ENCODE results near the gene GRK4.

Gene GRK4

GRCh38 chr4:3067473-3068001, 104.2 kb downstream of the GRK4 start:
- H3K4me2 ChIP-seq (ENCODE audit: insufficient read depth, low read length) = no peak overlapping the region
- ATAC-seq (ENCODE audit: insufficient read depth, low read depth) (no peak), DNase-seq (no peak)
- no peaks in the 10 kb centered on the region for H3K4me1 ChIP-seq (ENCODE audit: insufficient read depth, low read length)
- no peak overlapping the region for H2AFZ ChIP-seq (ENCODE audit: low read depth, low read length)
- no peaks in the 10 kb centered on the region for H3K9me3 ChIP-seq (ENCODE audit: insufficient read depth, low read length, severe bottlenecking)
- TF ChIP-seq, protein P1, sequence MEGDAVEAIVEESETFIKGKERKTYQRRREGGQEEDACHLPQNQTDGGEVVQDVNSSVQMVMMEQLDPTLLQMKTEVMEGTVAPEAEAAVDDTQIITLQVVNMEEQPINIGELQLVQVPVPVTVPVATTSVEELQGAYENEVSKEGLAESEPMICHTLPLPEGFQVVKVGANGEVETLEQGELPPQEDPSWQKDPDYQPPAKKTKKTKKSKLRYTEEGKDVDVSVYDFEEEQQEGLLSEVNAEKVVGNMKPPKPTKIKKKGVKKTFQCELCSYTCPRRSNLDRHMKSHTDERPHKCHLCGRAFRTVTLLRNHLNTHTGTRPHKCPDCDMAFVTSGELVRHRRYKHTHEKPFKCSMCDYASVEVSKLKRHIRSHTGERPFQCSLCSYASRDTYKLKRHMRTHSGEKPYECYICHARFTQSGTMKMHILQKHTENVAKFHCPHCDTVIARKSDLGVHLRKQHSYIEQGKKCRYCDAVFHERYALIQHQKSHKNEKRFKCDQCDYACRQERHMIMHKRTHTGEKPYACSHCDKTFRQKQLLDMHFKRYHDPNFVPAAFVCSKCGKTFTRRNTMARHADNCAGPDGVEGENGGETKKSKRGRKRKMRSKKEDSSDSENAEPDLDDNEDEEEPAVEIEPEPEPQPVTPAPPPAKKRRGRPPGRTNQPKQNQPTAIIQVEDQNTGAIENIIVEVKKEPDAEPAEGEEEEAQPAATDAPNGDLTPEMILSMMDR (IDR thresholded peaks at IDR 0.05; ENCODE audit: borderline replicate concordance, extremely low read depth, low read length, poor library complexity, severe bottlenecking) = no peak
- no peak for TF ChIP-seq EZH2 (IDR thresholded peaks at IDR 0.05; ENCODE audit: borderline replicate concordance, low read depth, low read length, severe bottlenecking)
- no peaks in the 10 kb centered on the region for H3K79me2 ChIP-seq (ENCODE audit: insufficient read depth, low read length)
- no peak overlapping the region for H3K27ac ChIP-seq (ENCODE audit: low read length)
- no peaks in the 10 kb centered on the region for H3K36me3 ChIP-seq (ENCODE audit: insufficient read depth, low read length)
- no peaks in the 10 kb centered on the region for H3K27me3 ChIP-seq (ENCODE audit: insufficient read depth, low read length, poor library complexity)
- no peaks in the 10 kb centered on the region for H4K20me1 ChIP-seq (ENCODE audit: insufficient read depth, low read length)
- H3K9ac ChIP-seq (ENCODE audit: low read depth, low read length) = no peak overlapping the region
- H3K4me3 ChIP-seq (ENCODE audit: low read depth in 1 of 2, low read length in 2 of 2) = no peak overlapping the region

DNA sequence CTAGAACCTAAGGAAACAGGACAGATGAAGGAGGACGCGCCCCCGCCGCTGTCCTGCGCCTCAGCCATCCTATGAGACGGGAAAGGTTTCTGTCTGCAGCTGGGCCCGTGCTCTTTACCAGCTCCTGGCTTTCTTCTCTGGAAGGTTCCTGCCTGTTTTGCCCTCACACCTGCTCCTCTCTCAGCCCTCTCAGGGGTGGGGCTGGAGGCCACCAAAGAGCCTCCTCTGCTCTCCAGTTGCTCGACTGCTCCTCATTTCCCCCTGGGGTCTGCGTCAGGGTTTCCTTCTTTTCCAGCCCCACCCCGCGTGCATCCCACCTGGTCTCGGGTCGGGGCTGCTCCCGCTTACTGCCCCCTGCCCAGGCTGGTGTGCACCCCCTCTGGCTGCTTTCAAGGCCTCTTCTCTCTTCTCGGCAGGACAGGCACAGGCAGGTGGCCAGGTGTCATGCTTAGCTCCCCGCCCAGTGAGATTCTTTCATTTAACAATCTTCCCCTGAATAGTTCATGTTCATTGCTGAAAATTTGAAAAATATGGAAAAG, 106.4 kb downstream of the GRK4 start:
- H4K20me1 ChIP-seq (ENCODE audit: insufficient read depth, low read length) = no peaks in the 10 kb centered on the region
- H3K27me3 ChIP-seq (ENCODE audit: insufficient read depth, low read length, poor library complexity) = no peaks in the 10 kb centered on the region
- H3K9ac ChIP-seq (ENCODE audit: low read depth, low read length) = no peak overlapping the region
- TF ChIP-seq, protein P1 (IDR thresholded peaks at IDR 0.05; ENCODE audit: borderline replicate concordance, extremely low read depth, low read length, poor library complexity, severe bottlenecking) = no peak
- no peak for TF ChIP-seq EZH2 (IDR thresholded peaks at IDR 0.05; ENCODE audit: borderline replicate concordance, low read depth, low read length, severe bottlenecking)
- DNase-seq = no peak
- ATAC-seq (ENCODE audit: insufficient read depth, low read depth) = no peak
- no peaks in the 10 kb centered on the region for H3K36me3 ChIP-seq (ENCODE audit: insufficient read depth, low read length)
- H3K4me1 ChIP-seq (ENCODE audit: insufficient read depth, low read length) = peaks cover 9% of the 10 kb centered on the region
- no peak overlapping the region for H3K4me2 ChIP-seq (ENCODE audit: insufficient read depth, low read length)
- no peak overlapping the region for H3K4me3 ChIP-seq (ENCODE audit: low read depth in 1 of 2, low read length in 2 of 2)
- H3K79me2 ChIP-seq (ENCODE audit: insufficient read depth, low read length) = no peaks in the 10 kb centered on the region
- H3K27ac ChIP-seq (ENCODE audit: low read length) = no peak overlapping the region
- no peaks in the 10 kb centered on the region for H3K9me3 ChIP-seq (ENCODE audit: insufficient read depth, low read length, severe bottlenecking)
- no peak overlapping the region for H2AFZ ChIP-seq (ENCODE audit: low read depth, low read length)

DNA sequence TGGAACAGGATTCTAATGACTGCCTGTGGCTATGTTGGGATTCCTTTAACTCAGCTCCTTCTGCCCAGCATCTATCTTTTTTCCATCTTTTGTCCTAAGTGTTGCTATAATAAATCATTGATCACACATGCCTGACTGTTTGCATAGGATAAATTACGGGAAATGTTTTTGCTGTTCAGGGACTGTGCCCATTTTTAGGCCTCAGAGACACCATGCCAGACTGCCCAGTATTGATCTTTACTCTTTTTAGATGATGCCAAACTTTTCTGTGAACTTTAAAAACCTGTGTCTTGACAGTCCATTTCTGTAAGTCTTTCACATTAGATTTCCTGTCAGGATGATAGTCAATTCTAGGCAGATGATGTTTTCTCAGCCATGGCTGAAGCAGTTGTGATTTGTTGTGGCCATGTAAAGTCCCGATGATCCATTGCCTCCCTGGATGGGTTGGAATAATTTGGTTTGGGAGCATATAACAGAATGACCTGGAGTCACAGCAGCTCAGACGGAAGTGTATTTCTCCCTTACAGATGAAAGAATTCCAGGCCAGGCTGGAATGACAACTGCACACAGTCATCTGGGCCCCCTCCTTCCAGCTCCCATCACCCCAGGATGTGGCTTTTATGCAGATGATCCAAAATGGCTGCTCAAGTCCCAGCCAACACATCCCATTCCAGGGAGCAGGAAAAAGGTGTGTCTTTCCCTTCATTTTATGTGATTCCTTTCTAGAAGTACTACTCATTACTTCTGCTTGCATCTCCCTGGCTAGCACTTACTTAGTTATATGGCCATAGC, 107.5 kb downstream of the GRK4 start:
- peaks cover 4% of the 10 kb centered on the region; the same call in 1 of the 2 replicates for H4K20me1 ChIP-seq (ENCODE audit: insufficient read depth, low read length)
- H3K4me3 ChIP-seq (ENCODE audit: low read depth in 1 of 2, low read length in 2 of 2) = no peak overlapping the region
- no peaks in the 10 kb centered on the region for H3K27me3 ChIP-seq (ENCODE audit: insufficient read depth, low read length, poor library complexity)
- no peak overlapping the region for H3K27ac ChIP-seq (ENCODE audit: low read length)
- TF ChIP-seq EZH2 (IDR thresholded peaks at IDR 0.05; ENCODE audit: borderline replicate concordance, low read depth, low read length, severe bottlenecking) = no peak
- TF ChIP-seq, protein P1 (IDR thresholded peaks at IDR 0.05; ENCODE audit: borderline replicate concordance, extremely low read depth, low read length, poor library complexity, severe bottlenecking) = no peak
- H3K36me3 ChIP-seq (ENCODE audit: insufficient read depth, low read length) = no peaks in the 10 kb centered on the region
- H3K9me3 ChIP-seq (ENCODE audit: insufficient read depth, low read length, severe bottlenecking) = no peaks in the 10 kb centered on the region
- no peak overlapping the region for H3K9ac ChIP-seq (ENCODE audit: low read depth, low read length)
- DNase-seq (no peak), ATAC-seq (ENCODE audit: insufficient read depth, low read depth) (no peak)
- no peak overlapping the region for H3K4me2 ChIP-seq (ENCODE audit: insufficient read depth, low read length)
- H3K79me2 ChIP-seq (ENCODE audit: insufficient read depth, low read length) = peaks cover 11% of the 10 kb centered on the region
- H3K4me1 ChIP-seq (ENCODE audit: insufficient read depth, low read length) = peaks cover 14% of the 10 kb centered on the region
- H2AFZ ChIP-seq (ENCODE audit: low read depth, low read length) = no peak overlapping the region

Data from DND-41 (cell line).